Measurements from ENCODE around the gene TNFRSF1A.

GRCh38 chr12:6282453-6282840 is 59.4 kb downstream of the TNFRSF1A start:
- TF ChIP-seq CTCF (conservative IDR thresholded peaks at IDR 0.05; ENCODE audit: low read length) = no peak
- TF ChIP-seq EZH2phosphoT487 (IDR thresholded peaks at IDR 0.05; ENCODE audit: borderline replicate concordance) = no peak

Measured in Loucy (cell line).